DMS153 (cell line): ENCODE data around the gene PRR13.
A peak's percentile ranks its signal among the peaks of the same experiment; 100 is the strongest.
"Not testable (repeated sequence)": the region's sequence is repeated elsewhere in the genome, so short reads cannot be mapped to it uniquely, and the experiment has no call there.

Experiments
- DNase-seq: peaks from one replicate; lab custom pipeline; 2025; lab: John Stamatoyannopoulos, UW

The PRR13 gene

DNA sequence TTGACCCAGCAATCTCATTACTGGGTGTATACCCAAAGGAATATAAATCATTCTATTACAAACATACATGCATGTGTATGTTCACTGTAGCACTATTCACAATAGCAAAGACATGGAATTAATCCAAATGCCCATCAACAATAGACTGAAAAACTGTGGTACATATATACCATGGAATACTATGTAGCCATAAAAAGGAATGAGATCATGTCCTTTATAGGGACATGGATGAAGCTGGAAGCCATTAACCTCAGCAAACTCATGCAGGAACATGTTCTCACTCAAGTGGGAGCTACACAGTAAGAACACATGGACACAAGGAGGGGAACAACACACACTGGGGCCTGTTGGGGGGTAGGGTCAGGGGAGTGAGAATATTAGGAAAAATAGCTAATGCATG, 2.0 kb upstream of the PRR13 start:
- not testable (repeated sequence) for DNase-seq

DNA sequence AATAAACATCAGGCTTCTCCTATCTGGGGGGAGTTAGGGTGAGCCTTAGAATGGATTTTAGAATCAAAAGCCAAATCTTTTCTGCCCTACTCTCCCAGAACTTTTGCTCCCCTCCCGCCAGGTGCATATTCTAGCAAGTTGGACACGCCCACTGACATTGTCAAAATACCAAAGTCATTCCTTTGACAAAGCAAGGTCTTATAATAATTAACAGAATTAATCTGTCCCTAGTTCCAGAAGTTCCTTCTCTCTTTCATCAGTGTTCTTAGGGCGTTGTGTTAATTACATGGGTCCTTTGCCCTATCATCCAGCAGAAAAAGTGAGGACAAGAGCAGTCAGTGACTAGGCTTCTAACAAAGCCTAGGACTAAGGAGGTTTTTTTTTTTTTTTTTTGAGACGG, 2.4 kb downstream of the PRR13 start:
- DNase-seq: no peak

DNA sequence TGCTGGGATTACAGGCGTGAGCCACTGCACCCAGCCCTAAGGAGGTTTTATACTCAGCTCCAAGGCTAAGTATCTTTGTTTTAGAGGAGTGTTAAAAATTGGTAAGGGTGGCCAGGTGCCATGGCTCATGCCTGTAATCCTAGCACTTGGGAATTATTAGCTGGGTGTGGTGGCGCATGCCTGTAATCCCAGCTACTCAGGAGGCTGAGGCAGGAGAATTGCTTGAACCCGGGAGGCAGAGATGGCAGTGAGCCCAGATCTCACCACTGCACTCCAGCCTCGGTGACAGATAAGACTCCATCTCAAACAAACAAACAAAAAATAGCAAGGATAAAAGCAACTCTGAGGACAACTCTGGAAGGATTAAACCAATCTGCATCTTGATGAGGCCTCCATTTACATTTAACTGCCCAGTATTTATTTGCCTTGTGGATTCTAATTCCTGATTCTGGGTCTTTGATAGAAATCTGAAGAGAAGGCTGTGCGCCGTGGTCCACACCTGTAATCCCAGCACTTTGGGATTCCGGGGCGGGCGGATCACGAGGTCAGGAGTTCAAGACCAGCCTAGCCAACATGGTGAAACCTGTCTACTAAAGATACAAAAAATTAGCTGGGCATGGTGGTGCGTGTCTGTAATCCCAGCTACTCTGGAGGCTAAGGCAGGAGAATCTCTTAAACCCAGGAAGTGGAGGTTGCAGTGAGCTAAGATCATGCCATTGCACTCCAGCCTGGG, 3.2 kb downstream of the PRR13 start:
- not testable (repeated sequence) for DNase-seq

DNA sequence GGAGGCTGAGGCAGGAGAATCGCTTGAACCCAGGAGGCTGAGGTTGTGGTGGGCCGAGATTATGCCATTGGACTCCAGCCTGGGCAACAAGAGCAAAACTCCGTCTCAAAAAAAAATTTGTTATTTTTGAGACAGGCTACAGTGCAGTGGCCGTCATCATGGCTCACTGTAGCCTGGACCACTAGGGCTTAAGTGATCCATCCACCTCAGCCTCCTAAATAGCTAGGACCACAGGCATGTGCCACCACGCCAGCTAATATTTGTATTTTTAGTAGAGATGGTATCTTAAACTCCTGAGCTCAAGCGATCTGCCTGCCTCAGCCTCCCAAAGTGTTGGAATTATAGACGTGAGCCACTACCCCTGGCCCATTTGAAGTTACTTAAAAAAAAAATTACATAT, 9.4 kb downstream of the PRR13 start:
- DNase-seq: no peak

DNA sequence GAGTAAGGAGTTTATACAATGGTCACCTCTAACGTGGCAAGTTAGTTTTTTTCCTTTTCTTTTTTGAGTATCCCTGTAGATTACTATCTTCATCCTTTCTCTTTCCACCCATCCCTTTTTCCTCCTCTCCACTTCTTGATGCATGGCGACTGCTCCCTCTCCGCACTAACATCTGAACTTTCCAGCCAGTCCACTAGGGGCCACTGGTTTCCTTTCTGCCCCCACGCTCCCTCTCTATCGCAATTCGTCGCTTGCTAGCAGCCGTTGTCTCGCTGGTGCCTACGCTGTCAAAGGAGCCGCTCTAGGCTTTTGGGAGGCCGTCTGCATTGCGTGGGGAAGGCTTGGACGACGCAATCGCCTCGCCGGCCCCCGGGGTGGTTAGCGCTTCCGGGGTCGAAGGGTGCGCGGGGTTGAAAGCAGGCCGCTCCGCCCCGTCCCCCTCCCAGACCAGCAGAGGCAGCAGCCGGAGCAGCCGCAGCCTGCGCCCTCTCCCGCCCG, 10.2 kb downstream of the PRR13 start, which contains the start of gene PCBP2:
PCBP2 (plus strand) TSS at position 442 of the 498 bp plus-strand sequence. CDS start 2,699 bp downstream, outside the sequence.
- DNase-seq: peak; percentile 99

DNA sequence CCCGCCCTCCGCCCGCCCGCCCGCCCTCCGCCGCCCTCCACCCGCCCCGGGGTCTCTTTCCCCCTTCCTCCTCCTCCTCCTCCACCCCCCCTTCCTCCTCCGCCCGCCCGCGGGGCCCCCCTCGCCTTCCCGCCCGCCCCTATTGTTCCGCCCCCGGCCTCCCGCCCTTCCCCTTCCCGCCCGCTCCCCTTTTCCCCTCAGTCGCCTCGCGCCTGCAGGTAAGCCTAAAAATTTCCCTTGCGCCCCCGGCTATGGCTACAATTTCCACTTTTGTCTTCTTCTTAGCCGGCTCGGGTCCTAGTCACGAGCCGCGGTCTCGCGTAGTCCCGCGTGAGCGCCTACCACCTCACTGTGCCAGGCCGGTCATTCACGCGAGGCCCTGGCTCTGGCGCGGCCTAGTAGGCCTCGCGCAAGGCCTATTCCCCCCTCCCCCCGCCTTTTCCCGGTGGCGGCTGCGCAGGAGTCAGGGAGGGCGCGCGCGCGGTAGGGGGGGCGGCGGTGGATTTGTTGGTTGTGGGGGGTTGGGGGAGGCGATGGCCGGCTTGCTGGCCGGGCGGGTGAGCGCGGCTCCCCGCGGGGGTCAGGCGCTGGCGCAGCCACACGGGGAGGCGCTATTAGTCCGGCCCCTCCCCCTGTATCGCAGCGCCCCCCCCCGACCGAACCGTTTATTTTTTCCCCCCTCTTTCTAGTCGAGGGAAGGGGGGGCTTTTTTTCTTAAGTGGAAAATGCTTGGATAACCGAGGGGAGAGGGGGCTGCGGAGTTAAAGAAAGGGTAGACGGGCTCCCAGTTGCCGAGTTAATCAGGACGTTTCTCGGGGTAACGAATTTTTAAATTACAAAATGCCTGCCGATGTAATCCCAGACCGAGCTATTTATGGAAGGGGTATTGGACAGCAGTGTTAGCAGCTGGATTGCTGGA, 10.9 kb downstream of the PRR13 start:
- no peak for DNase-seq

DNA sequence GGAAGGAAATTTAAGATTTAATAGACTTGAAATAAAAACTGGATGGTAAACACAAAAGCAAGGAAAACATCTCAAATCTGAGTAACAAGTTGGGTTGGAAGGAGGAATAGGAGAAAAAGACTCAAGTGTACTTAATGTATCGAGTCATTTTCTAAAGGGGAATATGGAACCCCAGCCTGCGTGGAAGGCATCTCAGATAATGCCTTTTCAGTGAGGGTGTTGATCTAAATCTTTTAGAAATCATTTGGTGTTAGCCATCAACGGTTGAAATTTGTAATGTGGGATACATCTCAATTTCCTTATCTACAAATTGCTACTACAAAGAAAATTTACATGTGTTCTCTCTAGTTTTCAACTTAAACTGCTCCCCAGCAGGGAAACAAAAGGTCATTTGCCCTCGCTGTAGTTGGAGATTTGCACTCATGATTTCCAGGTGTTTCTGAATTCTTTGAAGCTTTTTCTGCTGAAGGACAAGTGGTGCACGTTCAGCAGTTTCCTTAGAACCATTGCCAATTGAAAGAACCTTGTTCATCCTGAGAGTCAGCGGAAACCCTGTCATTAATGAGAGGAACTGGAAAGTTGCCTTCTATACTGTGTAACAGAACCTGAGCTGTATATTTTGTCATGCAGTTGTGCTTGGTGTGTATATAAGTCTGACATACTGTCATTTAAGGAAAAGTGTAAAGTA, 12.6 kb downstream of the PRR13 start:
- no peak for DNase-seq

DNA sequence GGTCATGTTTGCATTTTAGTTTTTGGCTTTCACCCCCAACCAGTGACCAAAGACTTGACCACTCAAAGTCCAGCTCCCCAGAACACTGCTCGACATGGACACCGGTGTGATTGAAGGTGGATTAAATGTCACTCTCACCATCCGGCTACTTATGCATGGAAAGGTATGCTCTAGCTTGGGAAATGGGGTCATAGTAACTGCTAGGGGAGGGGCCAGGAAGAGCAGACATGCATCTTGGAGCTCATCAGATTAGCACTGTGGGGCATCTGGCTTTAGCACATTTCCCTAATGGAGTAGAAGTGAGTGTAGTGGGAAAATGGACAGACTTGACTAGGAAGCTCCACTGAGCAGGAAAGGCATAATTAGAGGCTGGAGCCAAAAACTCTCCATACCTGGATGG, 13.2 kb downstream of the PRR13 start:
- DNase-seq: no peak

DNA sequence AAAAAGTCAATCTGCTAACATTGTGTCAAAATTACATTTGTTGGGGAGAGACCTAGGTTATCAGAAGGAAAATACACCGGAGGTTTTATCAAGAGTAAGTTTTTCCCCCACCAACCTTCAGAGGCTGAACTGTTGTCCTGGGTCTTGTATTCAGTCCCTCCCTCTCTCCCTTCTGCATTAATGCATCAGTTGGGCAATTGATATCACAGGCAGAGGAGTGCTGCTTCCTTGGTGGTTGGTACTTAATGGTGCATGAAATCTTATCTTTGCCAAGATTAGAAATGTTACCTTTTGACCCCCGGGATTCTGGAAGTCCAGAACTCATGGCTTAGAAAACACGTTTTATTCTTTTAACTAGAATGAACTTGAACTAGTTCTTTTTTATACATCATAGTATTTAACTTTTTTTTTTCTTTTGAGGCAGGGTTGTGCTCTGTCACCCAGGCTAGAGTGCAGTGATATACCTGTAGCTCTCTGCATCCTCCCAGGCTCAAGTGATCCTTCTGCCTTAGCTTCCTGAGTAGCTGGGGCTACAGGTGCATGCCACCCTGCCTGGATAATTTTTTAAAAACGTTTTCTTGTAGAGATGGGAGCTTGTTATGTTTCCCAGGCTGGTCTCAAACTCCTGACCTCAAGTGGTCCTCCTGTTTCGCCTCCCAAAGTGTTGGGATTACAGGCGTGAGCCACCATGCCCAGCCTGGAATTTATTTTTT, 15.3 kb downstream of the PRR13 start:
- DNase-seq: no peak

DNA sequence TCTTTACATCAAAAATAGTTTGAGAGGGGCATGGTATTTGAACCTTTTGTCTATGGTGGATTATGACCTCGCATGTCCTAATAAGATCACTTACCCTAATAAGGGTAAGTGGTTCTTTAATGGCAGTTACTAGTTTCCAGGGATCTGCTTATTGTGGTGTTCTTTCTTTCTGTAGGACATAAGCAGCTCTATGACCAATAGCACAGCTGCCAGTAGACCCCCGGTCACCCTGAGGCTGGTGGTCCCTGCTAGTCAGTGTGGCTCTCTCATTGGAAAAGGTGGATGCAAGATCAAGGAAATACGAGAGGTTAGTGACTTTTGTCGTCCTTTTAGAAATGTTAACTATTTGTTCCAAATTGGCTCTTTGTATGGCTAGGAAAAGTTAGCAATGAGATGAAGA, 17.6 kb downstream of the PRR13 start:
- no peak for DNase-seq

DNA sequence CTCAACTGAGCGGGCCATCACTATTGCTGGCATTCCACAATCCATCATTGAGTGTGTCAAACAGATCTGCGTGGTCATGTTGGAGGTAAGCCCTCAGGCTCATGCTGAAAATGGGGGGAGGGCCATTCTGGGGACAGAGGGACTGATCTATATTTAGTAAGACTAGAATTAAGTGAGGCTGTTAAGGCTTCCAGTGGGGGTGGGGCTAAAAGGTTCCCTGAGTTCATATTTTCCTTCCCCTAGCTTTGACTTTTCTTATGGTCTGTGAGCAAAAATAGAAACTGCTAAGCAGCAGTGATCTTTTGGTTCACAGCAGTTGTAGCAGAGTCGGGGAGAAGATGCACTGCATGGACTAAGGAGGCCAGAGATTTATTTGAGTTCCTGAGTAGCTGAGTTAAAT, 19.5 kb downstream of the PRR13 start:
- DNase-seq: no peak

DNA sequence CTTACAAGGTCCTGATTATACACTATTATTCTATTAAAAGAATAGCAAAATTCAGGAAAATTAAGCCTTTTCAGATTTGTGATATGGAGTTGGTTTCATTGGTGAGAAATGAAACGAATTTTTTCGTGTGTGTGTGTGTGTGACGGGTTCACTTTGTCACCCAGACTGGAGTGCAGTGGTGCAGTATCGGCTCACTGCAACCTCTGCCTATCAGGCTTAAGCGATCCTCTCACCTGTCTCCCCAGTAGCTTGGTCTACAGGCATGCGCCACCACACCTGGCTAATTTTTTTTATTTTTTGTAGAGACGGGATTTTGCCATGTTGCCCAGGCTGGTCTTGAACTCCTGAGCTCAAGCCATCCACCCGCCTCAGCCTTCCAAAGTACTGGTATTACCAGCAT, 20.1 kb downstream of the PRR13 start:
- DNase-seq: no peak

DNA sequence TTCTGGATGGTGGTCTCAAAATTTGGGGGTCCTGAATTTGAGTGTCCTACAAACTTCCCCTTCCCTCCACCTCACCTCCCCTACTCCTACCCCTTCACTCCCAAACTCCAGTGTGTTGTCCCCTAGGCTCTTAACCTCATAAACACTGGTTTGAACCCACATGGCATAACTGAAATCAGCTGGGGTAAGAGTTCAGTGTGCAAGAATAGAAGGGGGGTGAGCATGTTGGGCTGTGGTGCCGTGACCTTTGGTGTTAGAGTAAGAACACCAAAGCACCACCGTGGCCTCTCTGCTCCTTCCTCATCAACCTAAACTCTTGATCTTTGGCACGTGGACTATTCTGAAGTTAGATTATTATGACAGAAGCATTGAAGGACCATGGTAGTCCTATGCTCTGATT, 21.4 kb downstream of the PRR13 start:
- DNase-seq: no peak

DNA sequence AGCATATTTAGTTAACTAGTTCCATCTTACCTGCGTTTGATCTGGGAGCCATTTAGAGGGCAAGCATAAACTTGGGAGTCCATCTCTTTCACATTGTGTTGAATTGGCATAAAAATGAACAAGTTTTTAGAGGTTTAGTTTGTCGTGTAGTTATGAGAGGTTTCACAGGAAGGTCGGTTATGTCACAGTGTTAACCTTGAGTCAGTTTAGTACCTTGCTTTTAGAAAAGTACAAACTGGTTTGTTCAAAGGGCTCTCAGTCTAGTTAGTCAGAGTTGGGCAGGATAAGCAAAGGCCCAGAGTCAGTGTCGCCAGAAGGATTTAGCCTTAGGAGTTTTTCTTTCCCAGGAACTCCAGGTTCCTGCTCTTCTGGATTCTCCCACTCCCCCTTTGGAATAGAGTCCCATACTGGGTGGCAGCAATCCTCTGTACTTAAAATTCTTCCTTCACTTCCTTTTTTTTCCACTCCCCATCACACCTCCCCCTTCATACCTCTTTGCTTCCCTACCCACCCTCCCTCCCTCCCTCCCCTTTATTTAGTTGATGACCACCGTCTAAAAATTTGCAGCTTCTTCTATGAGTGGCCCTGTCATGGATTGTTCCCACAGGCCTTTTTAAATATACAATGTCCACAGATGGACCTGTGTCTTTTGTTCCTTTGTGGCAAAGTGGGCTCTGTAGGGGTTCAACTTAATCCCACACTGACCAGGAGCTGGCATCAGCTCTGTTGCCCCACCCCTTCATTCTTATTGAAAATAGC, 22.4 kb downstream of the PRR13 start:
- no peak for DNase-seq

DNA sequence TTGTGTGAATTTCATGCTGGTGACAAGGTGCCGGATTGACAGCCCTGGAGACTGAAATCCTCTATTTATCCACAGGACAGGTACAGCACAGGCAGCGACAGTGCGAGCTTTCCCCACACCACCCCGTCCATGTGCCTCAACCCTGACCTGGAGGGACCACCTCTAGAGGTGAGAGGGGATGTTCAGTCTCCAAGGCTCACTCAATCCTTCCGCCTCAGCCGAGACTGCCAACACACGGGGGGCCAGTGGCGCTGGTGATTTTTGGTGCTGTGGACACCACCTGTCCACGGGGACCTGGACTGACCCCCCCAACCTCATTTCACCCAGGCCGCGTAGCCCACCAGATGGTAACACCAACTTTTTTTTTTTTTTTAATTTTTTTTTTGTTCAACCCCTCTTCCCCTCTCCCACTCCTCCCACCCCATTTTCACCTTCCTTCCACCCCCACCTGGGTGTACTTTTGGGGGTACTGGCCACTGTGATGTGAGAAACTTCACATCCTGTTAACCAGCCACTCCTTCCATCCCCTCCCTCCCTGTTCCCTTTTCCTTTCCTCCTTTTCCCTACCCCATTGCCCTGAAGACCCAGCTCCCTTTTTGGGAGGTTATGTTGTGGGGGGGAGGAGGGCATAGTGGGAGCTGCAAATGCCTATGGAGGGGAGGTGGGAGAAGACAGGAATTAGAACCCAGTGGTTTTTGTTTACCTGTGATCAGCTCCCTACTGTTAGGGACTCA, 23.3 kb downstream of the PRR13 start:
- no peak for DNase-seq

DNA sequence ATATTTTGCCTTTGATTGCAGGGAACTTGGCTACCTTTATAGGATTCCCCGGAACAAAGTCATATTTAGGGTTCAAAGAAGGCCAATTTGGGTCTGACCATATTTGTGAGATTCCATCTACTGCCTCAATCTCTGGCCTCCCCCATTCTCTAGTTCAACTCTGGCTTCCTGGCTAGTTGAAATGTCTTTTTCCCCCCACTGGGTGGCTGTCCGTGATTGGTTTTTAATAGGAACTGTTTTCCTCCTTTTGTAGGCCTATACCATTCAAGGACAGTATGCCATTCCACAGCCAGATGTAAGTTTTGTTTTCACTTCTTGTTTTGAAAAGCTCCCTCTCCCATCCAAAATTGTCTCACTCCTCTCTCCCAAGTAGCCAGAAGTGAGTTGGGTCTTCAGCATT, 24.1 kb downstream of the PRR13 start:
- DNase-seq: no peak

DNA sequence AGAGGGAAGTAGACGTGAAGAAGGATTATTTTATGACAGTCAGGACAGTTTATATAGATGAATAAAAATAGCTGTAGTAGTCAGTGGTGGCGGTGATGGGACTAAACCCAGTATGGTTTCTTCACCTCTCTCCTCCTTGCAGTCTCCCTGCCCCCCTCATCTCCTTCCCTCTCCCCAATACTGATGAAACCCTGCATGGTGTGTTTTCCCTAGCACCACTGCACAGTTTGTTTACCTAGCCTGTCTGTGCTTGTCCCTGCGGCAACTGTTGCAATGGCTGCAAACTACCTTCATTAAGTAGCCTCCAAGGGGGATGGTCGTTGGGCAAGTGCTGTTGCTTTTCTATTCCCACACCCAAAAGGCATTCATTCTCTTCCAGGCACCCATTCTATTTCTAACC, 25.1 kb downstream of the PRR13 start:
- no peak for DNase-seq

DNA sequence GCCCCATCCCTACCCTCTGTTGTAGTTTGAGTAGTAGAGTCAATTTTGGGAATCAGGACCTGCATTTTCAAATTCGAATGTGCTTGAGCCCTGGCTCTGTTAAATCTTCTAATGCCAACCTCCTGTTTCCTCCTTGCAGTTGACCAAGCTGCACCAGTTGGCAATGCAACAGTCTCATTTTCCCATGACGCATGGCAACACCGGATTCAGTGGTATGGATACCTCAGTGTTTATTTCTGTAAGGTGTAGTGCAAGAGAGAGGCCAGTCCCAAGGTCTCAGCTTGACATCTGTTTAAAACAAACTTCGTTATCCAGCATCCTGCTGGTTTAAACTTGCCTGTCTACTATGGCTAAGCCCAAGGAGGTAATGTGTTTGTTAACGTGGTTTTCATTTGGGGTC, 25.5 kb downstream of the PRR13 start:
- DNase-seq: no peak

DNA sequence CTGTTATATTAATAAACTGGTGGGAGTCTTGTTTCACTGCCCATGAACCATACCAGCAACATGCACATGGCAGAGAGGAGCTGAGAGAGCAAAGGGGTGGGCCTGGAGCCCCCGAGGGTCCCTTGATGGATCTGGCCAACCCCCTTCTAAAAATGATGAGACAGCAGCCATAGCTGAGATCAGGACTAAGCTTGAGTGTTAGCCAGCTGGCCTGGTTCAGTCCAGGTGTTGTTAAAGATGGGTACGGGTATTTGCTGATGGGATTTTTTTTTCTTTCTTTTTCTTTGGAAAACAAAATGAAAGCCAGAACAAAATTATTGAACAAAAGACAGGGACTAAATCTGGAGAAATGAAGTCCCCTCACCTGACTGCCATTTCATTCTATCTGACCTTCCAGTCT, 26.3 kb downstream of the PRR13 start:
- no peak for DNase-seq

DNA sequence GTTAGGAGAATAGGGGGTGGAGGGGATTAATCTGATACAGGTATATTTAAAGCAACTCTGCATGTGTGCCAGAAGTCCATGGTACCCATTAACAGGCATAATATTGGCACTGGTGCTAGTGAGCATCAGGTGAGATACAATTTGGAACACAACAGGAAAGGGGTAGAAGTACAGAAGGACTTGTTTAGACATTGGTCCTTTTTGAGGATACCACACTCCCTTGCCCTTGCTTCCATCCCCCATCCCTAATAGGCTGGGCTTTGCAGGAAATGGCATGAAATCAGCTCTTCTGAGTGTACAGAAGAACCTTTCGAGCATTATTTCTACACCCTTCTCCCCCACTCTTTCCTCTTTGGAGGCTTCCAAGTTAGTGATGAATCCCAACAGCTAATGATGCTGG, 26.7 kb downstream of the PRR13 start:
- no peak for DNase-seq
